Measurements from ENCODE around the gene ATAD5. TPM values are rescaled to one million over a fixed set of nuclear protein-coding genes. Genes with fewer than 3 reads are reported as not detected.

Gene ATAD5
- total and polyA plus RNA-seq, 2 of the 13 experiments (the other 11 are each of a cell fraction or from before 2014, with no cell fraction given): 1.8 to 10.7 TPM

DNA sequence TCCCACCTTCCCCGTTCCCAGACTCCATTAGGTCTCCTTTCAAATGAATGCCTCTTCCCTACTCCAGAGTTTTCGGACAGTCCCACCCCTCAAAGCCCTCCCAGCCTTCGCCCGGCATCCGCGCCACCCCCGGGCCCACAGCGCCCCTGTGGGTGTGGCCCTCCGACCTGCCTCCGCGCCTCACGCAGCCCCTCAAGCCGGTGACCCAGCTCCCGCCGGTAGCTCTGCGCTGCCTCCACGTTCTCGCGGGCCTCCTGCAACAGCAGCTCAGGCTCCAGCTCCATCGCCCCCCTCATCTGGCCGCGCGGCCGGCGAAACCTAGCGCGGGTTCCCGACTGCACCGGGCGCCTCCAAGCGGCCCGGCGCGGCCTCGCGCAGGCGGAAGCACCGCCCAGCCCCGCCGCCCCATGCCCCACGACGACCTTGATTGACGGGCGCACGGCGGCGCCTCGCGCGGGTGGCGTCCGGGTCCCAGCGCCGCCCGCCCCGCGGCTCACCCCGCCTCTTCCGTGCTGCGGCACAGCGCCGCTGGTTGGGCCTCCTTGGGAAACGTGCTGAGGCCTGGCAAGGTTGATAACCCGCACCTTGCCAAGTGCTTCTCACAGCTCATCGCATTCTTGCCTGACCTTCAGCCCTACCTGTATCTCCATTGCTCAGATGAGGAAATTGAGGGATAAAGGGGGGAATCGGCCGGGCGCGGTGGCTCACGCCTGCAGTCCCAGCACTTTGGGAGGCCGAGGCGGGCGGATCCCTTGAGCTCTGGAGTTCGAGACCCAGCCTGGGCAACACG lies 7.2 kb upstream of the ATAD5 start, which contains the start of gene CRLF3 (continued):
- TF ChIP-seq, protein P1, sequence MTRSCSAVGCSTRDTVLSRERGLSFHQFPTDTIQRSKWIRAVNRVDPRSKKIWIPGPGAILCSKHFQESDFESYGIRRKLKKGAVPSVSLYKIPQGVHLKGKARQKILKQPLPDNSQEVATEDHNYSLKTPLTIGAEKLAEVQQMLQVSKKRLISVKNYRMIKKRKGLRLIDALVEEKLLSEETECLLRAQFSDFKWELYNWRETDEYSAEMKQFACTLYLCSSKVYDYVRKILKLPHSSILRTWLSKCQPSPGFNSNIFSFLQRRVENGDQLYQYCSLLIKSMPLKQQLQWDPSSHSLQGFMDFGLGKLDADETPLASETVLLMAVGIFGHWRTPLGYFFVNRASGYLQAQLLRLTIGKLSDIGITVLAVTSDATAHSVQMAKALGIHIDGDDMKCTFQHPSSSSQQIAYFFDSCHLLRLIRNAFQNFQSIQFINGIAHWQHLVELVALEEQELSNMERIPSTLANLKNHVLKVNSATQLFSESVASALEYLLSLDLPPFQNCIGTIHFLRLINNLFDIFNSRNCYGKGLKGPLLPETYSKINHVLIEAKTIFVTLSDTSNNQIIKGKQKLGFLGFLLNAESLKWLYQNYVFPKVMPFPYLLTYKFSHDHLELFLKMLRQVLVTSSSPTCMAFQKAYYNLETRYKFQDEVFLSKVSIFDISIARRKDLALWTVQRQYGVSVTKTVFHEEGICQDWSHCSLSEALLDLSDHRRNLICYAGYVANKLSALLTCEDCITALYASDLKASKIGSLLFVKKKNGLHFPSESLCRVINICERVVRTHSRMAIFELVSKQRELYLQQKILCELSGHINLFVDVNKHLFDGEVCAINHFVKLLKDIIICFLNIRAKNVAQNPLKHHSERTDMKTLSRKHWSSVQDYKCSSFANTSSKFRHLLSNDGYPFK (CRISPR knock-in tag; IDR thresholded peaks at IDR 0.05; ENCODE audit: borderline replicate concordance): no peak
- TF ChIP-seq, protein P2, sequence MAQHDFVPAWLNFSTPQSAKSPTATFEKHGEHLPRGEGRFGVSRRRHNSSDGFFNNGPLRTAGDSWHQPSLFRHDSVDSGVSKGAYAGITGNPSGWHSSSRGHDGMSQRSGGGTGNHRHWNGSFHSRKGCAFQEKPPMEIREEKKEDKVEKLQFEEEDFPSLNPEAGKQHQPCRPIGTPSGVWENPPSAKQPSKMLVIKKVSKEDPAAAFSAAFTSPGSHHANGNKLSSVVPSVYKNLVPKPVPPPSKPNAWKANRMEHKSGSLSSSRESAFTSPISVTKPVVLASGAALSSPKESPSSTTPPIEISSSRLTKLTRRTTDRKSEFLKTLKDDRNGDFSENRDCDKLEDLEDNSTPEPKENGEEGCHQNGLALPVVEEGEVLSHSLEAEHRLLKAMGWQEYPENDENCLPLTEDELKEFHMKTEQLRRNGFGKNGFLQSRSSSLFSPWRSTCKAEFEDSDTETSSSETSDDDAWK (CRISPR knock-in tag; IDR thresholded peaks at IDR 0.05): no peak
- no peak for TF ChIP-seq CREB1 (IDR thresholded peaks at IDR 0.05)
- no peak for TF ChIP-seq CREB1 (CRISPR knock-in tag; IDR thresholded peaks at IDR 0.05)
- TF ChIP-seq RFXANK (CRISPR knock-in tag; IDR thresholded peaks at IDR 0.05): no peak
- TF ChIP-seq, protein P3, sequence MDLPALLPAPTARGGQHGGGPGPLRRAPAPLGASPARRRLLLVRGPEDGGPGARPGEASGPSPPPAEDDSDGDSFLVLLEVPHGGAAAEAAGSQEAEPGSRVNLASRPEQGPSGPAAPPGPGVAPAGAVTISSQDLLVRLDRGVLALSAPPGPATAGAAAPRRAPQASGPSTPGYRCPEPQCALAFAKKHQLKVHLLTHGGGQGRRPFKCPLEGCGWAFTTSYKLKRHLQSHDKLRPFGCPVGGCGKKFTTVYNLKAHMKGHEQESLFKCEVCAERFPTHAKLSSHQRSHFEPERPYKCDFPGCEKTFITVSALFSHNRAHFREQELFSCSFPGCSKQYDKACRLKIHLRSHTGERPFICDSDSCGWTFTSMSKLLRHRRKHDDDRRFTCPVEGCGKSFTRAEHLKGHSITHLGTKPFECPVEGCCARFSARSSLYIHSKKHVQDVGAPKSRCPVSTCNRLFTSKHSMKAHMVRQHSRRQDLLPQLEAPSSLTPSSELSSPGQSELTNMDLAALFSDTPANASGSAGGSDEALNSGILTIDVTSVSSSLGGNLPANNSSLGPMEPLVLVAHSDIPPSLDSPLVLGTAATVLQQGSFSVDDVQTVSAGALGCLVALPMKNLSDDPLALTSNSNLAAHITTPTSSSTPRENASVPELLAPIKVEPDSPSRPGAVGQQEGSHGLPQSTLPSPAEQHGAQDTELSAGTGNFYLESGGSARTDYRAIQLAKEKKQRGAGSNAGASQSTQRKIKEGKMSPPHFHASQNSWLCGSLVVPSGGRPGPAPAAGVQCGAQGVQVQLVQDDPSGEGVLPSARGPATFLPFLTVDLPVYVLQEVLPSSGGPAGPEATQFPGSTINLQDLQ (CRISPR knock-in tag; IDR thresholded peaks at IDR 0.05): no peak
- TF ChIP-seq EHMT2 (IDR thresholded peaks at IDR 0.05; ENCODE audit: borderline replicate concordance, low read depth, low read length): no peak
- no peak for TF ChIP-seq ZNF878 (CRISPR knock-in tag; IDR thresholded peaks at IDR 0.05)
- TF ChIP-seq DNMT3B (CRISPR knock-in tag; conservative IDR thresholded peaks at IDR 0.05): 0 out of 2 replicates have a peak, but pooled peaks have one; percentile 41
- no peak; a peak in 1 of 4 replicates for TF ChIP-seq EP300 (IDR thresholded peaks at IDR 0.05; ENCODE audit: low read depth in 2 of 2, low read length in 2 of 2)
- TF ChIP-seq EP300 (CRISPR knock-in tag; IDR thresholded peaks at IDR 0.05; ENCODE audit: borderline replicate concordance): no peak
- TF ChIP-seq ZNF251 (CRISPR knock-in tag; IDR thresholded peaks at IDR 0.05): no peak
- no peak for TF ChIP-seq NRL (CRISPR knock-in tag; IDR thresholded peaks at IDR 0.05; ENCODE audit: borderline replicate concordance)
- TF ChIP-seq ZNF589 (CRISPR knock-in tag; conservative IDR thresholded peaks at IDR 0.05): no peak
- TF ChIP-seq, protein P4, sequence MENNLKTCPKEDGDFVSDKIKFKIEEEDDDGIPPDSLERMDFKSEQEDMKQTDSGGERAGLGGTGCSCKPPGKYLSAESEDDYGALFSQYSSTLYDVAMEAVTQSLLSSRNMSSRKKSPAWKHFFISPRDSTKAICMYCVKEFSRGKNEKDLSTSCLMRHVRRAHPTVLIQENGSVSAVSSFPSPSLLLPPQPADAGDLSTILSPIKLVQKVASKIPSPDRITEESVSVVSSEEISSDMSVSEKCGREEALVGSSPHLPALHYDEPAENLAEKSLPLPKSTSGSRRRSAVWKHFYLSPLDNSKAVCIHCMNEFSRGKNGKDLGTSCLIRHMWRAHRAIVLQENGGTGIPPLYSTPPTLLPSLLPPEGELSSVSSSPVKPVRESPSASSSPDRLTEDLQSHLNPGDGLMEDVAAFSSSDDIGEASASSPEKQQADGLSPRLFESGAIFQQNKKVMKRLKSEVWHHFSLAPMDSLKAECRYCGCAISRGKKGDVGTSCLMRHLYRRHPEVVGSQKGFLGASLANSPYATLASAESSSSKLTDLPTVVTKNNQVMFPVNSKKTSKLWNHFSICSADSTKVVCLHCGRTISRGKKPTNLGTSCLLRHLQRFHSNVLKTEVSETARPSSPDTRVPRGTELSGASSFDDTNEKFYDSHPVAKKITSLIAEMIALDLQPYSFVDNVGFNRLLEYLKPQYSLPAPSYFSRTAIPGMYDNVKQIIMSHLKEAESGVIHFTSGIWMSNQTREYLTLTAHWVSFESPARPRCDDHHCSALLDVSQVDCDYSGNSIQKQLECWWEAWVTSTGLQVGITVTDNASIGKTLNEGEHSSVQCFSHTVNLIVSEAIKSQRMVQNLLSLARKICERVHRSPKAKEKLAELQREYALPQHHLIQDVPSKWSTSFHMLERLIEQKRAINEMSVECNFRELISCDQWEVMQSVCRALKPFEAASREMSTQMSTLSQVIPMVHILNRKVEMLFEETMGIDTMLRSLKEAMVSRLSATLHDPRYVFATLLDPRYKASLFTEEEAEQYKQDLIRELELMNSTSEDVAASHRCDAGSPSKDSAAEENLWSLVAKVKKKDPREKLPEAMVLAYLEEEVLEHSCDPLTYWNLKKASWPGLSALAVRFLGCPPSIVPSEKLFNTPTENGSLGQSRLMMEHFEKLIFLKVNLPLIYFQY (CRISPR knock-in tag; IDR thresholded peaks at IDR 0.05; ENCODE audit: borderline replicate concordance): no peak
- TF ChIP-seq ZMYM2 (CRISPR knock-in tag; IDR thresholded peaks at IDR 0.05): peak; percentile 64; the same call in 1 of the 2 replicates

Measured in HepG2 (cell line).